ENCODE measurements around the gene TNIK.

TNIK gene

GRCh38 chr3:171269542-171269941 is 190.7 kb downstream of the TNIK start:
- no peak overlapping the region for H3K27ac ChIP-seq
- TF ChIP-seq ZFX (IDR thresholded peaks at IDR 0.05; ENCODE audit: borderline replicate concordance) (no peak), CTCF (IDR thresholded peaks at IDR 0.05) (no peak)

- H3K27ac ChIP-seq: no peak overlapping the region
- TF ChIP-seq CTCF (IDR thresholded peaks at IDR 0.05) (no peak), ZFX (IDR thresholded peaks at IDR 0.05; ENCODE audit: borderline replicate concordance) (no peak)
Observed at GRCh38 chr3:171268677-171269076, 191.5 kb downstream of the TNIK start.

GRCh38 chr3:171267104-171267503 is 193.1 kb downstream of the TNIK start:
- TF ChIP-seq ZFX (IDR thresholded peaks at IDR 0.05; ENCODE audit: borderline replicate concordance): no peak
- H3K27ac ChIP-seq: no peak overlapping the region

GRCh38 chr3:171266740-171267073 is 193.5 kb downstream of the TNIK start:
- TF ChIP-seq ZFX (IDR thresholded peaks at IDR 0.05; ENCODE audit: borderline replicate concordance) (no peak), CTCF (IDR thresholded peaks at IDR 0.05) (no peak)
- H3K27ac ChIP-seq: no peak overlapping the region

GRCh38 chr3:171266034-171266739 is 194.0 kb downstream of the TNIK start:
- no peak overlapping the region for H3K27ac ChIP-seq
- TF ChIP-seq ZFX (IDR thresholded peaks at IDR 0.05; ENCODE audit: borderline replicate concordance) (no peak), CTCF (IDR thresholded peaks at IDR 0.05) (no peak)

- H3K27ac ChIP-seq: no peak overlapping the region
- TF ChIP-seq CTCF (IDR thresholded peaks at IDR 0.05) (no peak), ZFX (IDR thresholded peaks at IDR 0.05; ENCODE audit: borderline replicate concordance) (no peak)
Observed at GRCh38 chr3:171264758-171265157, 195.4 kb downstream of the TNIK start.

- peak overlapping the region; percentile 59; the same call in 1 of the 2 replicates for H3K27ac ChIP-seq
- TF ChIP-seq CTCF (IDR thresholded peaks at IDR 0.05) (no peak), ZFX (IDR thresholded peaks at IDR 0.05; ENCODE audit: borderline replicate concordance) (no peak)
Observed at GRCh38 chr3:171262431-171262830, 197.8 kb downstream of the TNIK start.

GRCh38 chr3:171261487-171261886 is 198.7 kb downstream of the TNIK start:
- peak overlapping the region; percentile 59 for H3K27ac ChIP-seq
- no peak for TF ChIP-seq ZFX (IDR thresholded peaks at IDR 0.05; ENCODE audit: borderline replicate concordance)
- no peak for TF ChIP-seq CTCF (IDR thresholded peaks at IDR 0.05)
